ENCODE measurements around the gene FAM20B. TPM values are rescaled to one million over a fixed set of nuclear protein-coding genes. Genes with fewer than 3 reads are reported as not detected.

The FAM20B gene
- total and polyA plus RNA-seq, 7 donors = 7.4 to 51.0 (median 36.3) TPM

- TF ChIP-seq EP300 (IDR thresholded peaks at IDR 0.05) (no peak), POLR2A (IDR thresholded peaks at IDR 0.05) (no peak), POLR2AphosphoS5 (IDR thresholded peaks at IDR 0.05) (no peak)
- TF ChIP-seq, protein P1, sequence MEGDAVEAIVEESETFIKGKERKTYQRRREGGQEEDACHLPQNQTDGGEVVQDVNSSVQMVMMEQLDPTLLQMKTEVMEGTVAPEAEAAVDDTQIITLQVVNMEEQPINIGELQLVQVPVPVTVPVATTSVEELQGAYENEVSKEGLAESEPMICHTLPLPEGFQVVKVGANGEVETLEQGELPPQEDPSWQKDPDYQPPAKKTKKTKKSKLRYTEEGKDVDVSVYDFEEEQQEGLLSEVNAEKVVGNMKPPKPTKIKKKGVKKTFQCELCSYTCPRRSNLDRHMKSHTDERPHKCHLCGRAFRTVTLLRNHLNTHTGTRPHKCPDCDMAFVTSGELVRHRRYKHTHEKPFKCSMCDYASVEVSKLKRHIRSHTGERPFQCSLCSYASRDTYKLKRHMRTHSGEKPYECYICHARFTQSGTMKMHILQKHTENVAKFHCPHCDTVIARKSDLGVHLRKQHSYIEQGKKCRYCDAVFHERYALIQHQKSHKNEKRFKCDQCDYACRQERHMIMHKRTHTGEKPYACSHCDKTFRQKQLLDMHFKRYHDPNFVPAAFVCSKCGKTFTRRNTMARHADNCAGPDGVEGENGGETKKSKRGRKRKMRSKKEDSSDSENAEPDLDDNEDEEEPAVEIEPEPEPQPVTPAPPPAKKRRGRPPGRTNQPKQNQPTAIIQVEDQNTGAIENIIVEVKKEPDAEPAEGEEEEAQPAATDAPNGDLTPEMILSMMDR (IDR thresholded peaks at IDR 0.05) = no peak
- no peak for DNase-seq
- Histone ChIP-seq H3K9me3 (no peaks in the 10 kb centered on the region), H3K27me3 (no peaks in the 10 kb centered on the region), H3K27ac (peak overlapping the region in 1 of 4 donors; percentile 28), H3K4me1 (peaks cover 0 to 23% (median 9%) of the 10 kb centered on the region in 4 donors), H3K36me3 (peaks cover 17 to 72% (median 21%) of the 10 kb centered on the region in 4 donors), H3K4me3 (no peak overlapping the region)
- WGBS, 2 donors = 93 to 96% methylated on average over 4 of the region's 4 CpGs
- intact Hi-C loops (cut with DNase I) = no loop called here
Measured at GRCh38 chr1:179095377-179095776, 69.7 kb downstream of the FAM20B start.

DNA sequence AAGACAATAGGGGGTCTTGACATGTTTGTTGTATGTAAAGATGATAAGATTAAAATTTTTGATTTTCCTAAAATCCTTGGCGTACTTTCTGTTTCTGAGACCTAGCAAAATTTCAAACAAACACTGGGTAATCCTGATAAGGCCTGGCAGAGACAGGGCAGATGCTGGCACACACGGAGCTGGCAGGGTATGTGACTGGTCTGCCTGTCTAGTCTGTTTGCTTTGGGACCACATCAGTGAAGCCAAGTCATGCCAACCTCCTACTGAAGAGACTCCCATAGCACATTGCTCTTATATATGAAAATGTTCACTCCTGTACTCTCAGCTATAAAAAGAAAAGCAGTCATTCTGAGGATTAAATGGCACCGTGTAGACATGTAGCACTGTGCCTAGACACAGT lies 70.2 kb downstream of the FAM20B start:
- Histone ChIP-seq H3K4me1 (peaks cover 0 to 18% (median 9%) of the 10 kb centered on the region in 4 donors), H3K4me3 (no peak overlapping the region), H3K9me3 (no peaks in the 10 kb centered on the region), H3K27ac (peak overlapping the region in 1 of 4 donors; percentile 28), H3K36me3 (peaks cover 17 to 71% (median 21%) of the 10 kb centered on the region in 4 donors), H3K27me3 (no peaks in the 10 kb centered on the region)
- WGBS, 2 donors = 80 to 93% methylated on average over 3 of the region's 3 CpGs
- intact Hi-C loops (cut with DNase I) = no loop called here
- TF ChIP-seq, protein P1 (IDR thresholded peaks at IDR 0.05) = no peak
- TF ChIP-seq POLR2AphosphoS5 (IDR thresholded peaks at IDR 0.05) (no peak), POLR2A (IDR thresholded peaks at IDR 0.05) (no peak), EP300 (IDR thresholded peaks at IDR 0.05) (no peak)
- no peak for DNase-seq

- no peaks in the 10 kb centered on the region for H3K27me3 ChIP-seq
- no peaks in the 10 kb centered on the region for H3K9me3 ChIP-seq
- H3K36me3 ChIP-seq = peaks cover 4 to 33% (median 8%) of the 10 kb centered on the region in 4 donors
- intact Hi-C loops (cut with DNase I) = no loop called here
- H3K4me3 ChIP-seq = no peak overlapping the region
- no peak overlapping the region for H3K27ac ChIP-seq
- TF ChIP-seq, protein P1 (IDR thresholded peaks at IDR 0.05) = no peak
- TF ChIP-seq EP300 (IDR thresholded peaks at IDR 0.05) (no peak), POLR2A (IDR thresholded peaks at IDR 0.05) (no peak), POLR2AphosphoS5 (IDR thresholded peaks at IDR 0.05) (no peak)
- DNase-seq = peak; percentile 9
- 85 to 89% methylated on average over 4 of the region's 4 CpGs for WGBS, 2 donors
- peaks cover 0 to 9% (median 0%) of the 10 kb centered on the region in 4 donors for H3K4me1 ChIP-seq
Measured at GRCh38 chr1:179099891-179100290, 74.2 kb downstream of the FAM20B start.

DNA sequence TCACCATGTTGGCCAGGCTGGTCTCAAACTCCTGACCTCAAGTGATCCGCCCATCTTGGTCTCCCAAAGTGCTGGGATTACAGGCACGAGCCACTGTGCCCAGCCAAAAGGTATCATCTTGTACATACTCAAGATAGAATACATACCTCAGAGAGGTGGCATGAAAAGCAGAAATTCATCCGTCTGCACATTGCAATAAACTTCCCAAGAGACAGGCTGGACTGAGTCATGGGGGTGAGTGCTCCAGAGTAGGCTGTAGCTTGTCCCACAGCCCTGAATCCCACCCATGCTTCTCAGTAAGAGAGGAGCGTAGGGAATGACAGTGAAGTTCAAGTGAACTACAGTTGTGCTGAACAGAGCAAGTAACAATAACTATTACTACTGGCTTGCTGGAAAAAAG lies 75.9 kb downstream of the FAM20B start:
- Histone ChIP-seq H3K27ac (no peak overlapping the region), H3K27me3 (no peaks in the 10 kb centered on the region), H3K4me1 (peaks cover 0 to 9% (median 0%) of the 10 kb centered on the region in 4 donors), H3K36me3 (peaks cover 0 to 23% (median 4%) of the 10 kb centered on the region in 4 donors), H3K4me3 (no peak overlapping the region), H3K9me3 (no peaks in the 10 kb centered on the region)
- TF ChIP-seq, protein P1 (IDR thresholded peaks at IDR 0.05) = no peak
- TF ChIP-seq EP300 (IDR thresholded peaks at IDR 0.05) (no peak), POLR2A (IDR thresholded peaks at IDR 0.05) (no peak), POLR2AphosphoS5 (IDR thresholded peaks at IDR 0.05) (no peak)
- intact Hi-C loops (cut with DNase I) = no loop called here
- WGBS, 2 donors = 96 to 97% methylated on average over 4 of the region's 4 CpGs
- peak; percentile 15 for DNase-seq

DNA sequence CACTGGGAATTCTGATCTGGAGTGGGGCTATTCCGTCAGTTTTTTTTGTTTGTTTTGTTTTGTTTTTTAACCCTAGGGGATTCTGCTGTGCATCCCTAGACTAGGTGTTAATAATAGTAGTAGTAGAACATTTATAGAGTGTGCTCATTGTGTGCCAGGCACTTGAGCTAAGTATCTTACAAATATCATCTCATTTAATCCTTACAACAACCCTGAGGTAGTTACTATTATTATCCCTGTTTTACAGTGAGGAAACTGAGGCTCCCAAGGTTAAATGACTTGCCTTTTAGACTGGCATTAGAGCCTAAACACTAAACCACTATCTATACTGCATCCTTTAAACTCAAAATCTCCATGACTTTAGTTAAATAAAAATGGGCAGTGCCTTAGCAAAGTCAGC lies 78.3 kb downstream of the FAM20B start:
- H3K27ac ChIP-seq = no peak overlapping the region
- no peaks in the 10 kb centered on the region for H3K9me3 ChIP-seq
- peaks cover 0 to 31% (median 23%) of the 10 kb centered on the region in 4 donors for H3K36me3 ChIP-seq
- intact Hi-C loops (cut with DNase I) = no loop called here
- 97% methylated on average over 1 of the region's 1 CpG for WGBS, 2 donors
- peaks cover 0 to 7% (median 0%) of the 10 kb centered on the region in 4 donors for H3K4me1 ChIP-seq
- TF ChIP-seq POLR2AphosphoS5 (IDR thresholded peaks at IDR 0.05) = no peak
- TF ChIP-seq, protein P1 (IDR thresholded peaks at IDR 0.05) = no peak
- TF ChIP-seq POLR2A (IDR thresholded peaks at IDR 0.05) = no peak
- TF ChIP-seq EP300 (IDR thresholded peaks at IDR 0.05) = no peak
- H3K4me3 ChIP-seq = no peak overlapping the region
- no peak for DNase-seq
- no peaks in the 10 kb centered on the region for H3K27me3 ChIP-seq

Data from sigmoid colon (tissue), 7 donors.